A549 (cell line): ENCODE data around the gene DUSP19. TPM values are rescaled to one million over a fixed set of nuclear protein-coding genes. Genes with fewer than 3 reads are reported as not detected.

Experiments used
- ATAC-seq, 2 experiments: fragments of 200-7000 bp in 1 of 2; fragments of >200 bp in 1 of 2; cut with Nextera tagmentation in 1 of 2; cut with Tn5 transposase in 1 of 2; 3 replicates each; pipeline versions ENCODE4 v1.8.0 to v1.9.1; 2018 to 2020; ENCODE audit warnings: mild to moderate bottlenecking in 1 of 2, moderate library complexity in 1 of 2
- CTCF ChIA-PET: fragments of 300-600 bp; sonication (Branson Sonifier 250); formaldehyde crosslinking; extraction: SDS; loops from one replicate; lab custom pipeline; 2021; ENCODE audit warnings: antibody characterized with exemption, inconsistent platforms; lab: Yijun Ruan, JAX
- POLR2A ChIA-PET: fragments of 350-600 bp; formaldehyde crosslinking; extraction: SDS; loops from one replicate; lab custom pipeline; 2021; ENCODE audit warnings: antibody characterized with exemption, inconsistent platforms; lab: Yijun Ruan, JAX
- DNase-seq, 2 experiments: peaks; one replicate each; pipeline versions ENCODE4 v3.0.0 to v3.0.0-alpha.2; 2011 to 2016; ENCODE audit warnings: low read depth in 1 of 2, low spot score in 1 of 2
- FAIRE-seq: peaks from 2 replicates; lab custom pipeline; 2011; peaks lifted over from hg19 to GRCh38; lab: Jason Lieb, UNC
- H3K27ac ChIP-seq, 2 experiments: fragments of >200 bp; sonication (Bioruptor Twin); formaldehyde crosslinking; 3 replicates each; pipeline ENCODE4 v1.5.1; 2016 to 2017
- H3K4me1 ChIP-seq: fragments of >200 bp; sonication (Bioruptor Twin); formaldehyde crosslinking; 3 replicates; pipeline ENCODE4 v1.6.1; 2016
- H3K4me2 ChIP-seq: fragments of >200 bp; sonication (Bioruptor Twin); formaldehyde crosslinking; 3 replicates; pipeline ENCODE4 v1.6.1; 2016
- H3K4me3 ChIP-seq: fragments of >200 bp; sonication (Bioruptor Twin); formaldehyde crosslinking; 3 replicates; pipeline ENCODE4 v1.5.1; 2016
- H3K9me3 ChIP-seq: fragments of >200 bp; sonication (Bioruptor Twin); formaldehyde crosslinking; 3 replicates; pipeline ENCODE4 v1.6.1; 2016
- CBX2 ChIP-seq: fragments of 200-600 bp; sonication (generic); IDR thresholded peaks from 2 replicates; pipeline ENCODE4 v1.6.1; 2016; ENCODE audit warnings: low read depth, mild to moderate bottlenecking, borderline replicate concordance
- CEBPB ChIP-seq, 2 experiments: fragments of >200 bp in 1 of 2; sonication (Bioruptor Twin) in 1 of 2; formaldehyde crosslinking in 1 of 2; IDR thresholded peaks; 2 replicates each; pipeline ENCODE4 v1.6.1; 2012 to 2016
- CHD4 ChIP-seq: fragments of 200-600 bp; sonication (generic); IDR thresholded peaks from 2 replicates; pipeline ENCODE4 v1.6.1; 2016; ENCODE audit warnings: antibody characterized with exemption, mild to moderate bottlenecking, borderline replicate concordance
- EHMT2 ChIP-seq: fragments of 200-600 bp; sonication (generic); IDR thresholded peaks from 2 replicates; pipeline ENCODE4 v1.6.1; 2016; ENCODE audit warnings: antibody characterized with exemption, low read depth, mild to moderate bottlenecking, moderate library complexity
- FOSL2 ChIP-seq, 2 experiments: fragments of 450-650 bp in 1 of 2; fragments of >200 bp in 1 of 2; sonication (Bioruptor Twin) in 1 of 2; formaldehyde crosslinking; IDR thresholded peaks; 2 replicates each; pipeline versions ENCODE4 v1.5.0 to v1.6.1; 2016 to 2020; ENCODE audit warnings: mild to moderate bottlenecking in 1 of 2, moderate library complexity in 1 of 2
- HDAC2 ChIP-seq: fragments of 200-600 bp; sonication (generic); IDR thresholded peaks from 2 replicates; pipeline ENCODE4 v1.6.1; 2016
- HEYL ChIP-seq: fragments of 250-450 bp; sonication (Bioruptor Pico); IDR thresholded peaks from 2 replicates; pipeline ENCODE4 v1.8.0; 2021; ENCODE audit warnings: mild to moderate bottlenecking, moderate library complexity
- HOXA7 ChIP-seq: fragments of 250-450 bp; sonication (Bioruptor Pico); IDR thresholded peaks from 2 replicates; pipeline ENCODE4 v1.5.0; 2020; ENCODE audit warnings: mild to moderate bottlenecking, moderate library complexity
- KDM1A ChIP-seq: fragments of 200-600 bp; sonication (generic); IDR thresholded peaks from 2 replicates; pipeline ENCODE4 v1.6.1; 2016; ENCODE audit warnings: low read depth, mild to moderate bottlenecking
- MAZ ChIP-seq: fragments of 150-350 bp; IDR thresholded peaks from 2 replicates; pipeline ENCODE4 v1.6.1; 2014; ENCODE audit warnings: antibody characterized with exemption, low read depth, low read length, borderline replicate concordance
- MYC ChIP-seq: IDR thresholded peaks from 2 replicates; pipeline ENCODE4 v1.6.1; 2012; ENCODE audit warnings: mild to moderate bottlenecking, inconsistent platforms, low read length, improper control_type of control experiment, borderline replicate concordance
- POLR2A ChIP-seq: IDR thresholded peaks from 2 replicates; pipeline ENCODE4 v1.6.1; 2012; ENCODE audit warnings: mild to moderate bottlenecking, low read length
- RARB ChIP-seq: fragments of 250-450 bp; sonication (Bioruptor Pico); IDR thresholded peaks from 2 replicates; pipeline ENCODE4 v1.8.0; 2021; ENCODE audit warnings: mild to moderate bottlenecking, moderate library complexity
- TFCP2L1 ChIP-seq: fragments of 250-450 bp; sonication (Bioruptor Pico); IDR thresholded peaks from 2 replicates; pipeline ENCODE4 v1.5.0; 2021; ENCODE audit warnings: mild to moderate bottlenecking
- WGBS: methylation state at CpG from one replicate; pipeline ENCODE4 v1.1.6; 2017; ENCODE audit errors: missing lambda C conversion rate; 5-methylcytosine and 5-hydroxymethylcytosine counted together
- polyA plus RNA-seq, 4 experiments: library from polyadenylated mRNA; depleted of rRNA in 3 of 4; stranded (reverse); fragments of >200 nt; fragmentation: RNase III in 1 of 4; extraction: RNeasy Plus Mini Kit Qiagen cat#74134 plus additional on column Dnase treatment in 1 of 4; gene quantifications; 2 replicates in 3 of 4; 3 replicates in 1 of 4; pipeline ENCODE4 v1.2.3, GENCODE V29; 2011 to 2017
- TF ChIP-seq, protein P1 (sequence below): IDR thresholded peaks from 2 replicates; pipeline ENCODE4 v1.6.1; 2012
- TF ChIP-seq, protein P2 (sequence below): fragments of 250-450 bp; sonication (Bioruptor Pico); IDR thresholded peaks from 2 replicates; pipeline ENCODE4 v1.5.0; 2020; ENCODE audit warnings: low read depth, mild to moderate bottlenecking, moderate library complexity
- TF ChIP-seq, protein P3 (sequence below): fragments of 150-350 bp; IDR thresholded peaks from 2 replicates; pipeline ENCODE4 v1.6.1; 2014; ENCODE audit warnings: low read depth, mild to moderate bottlenecking, low read length
- TF ChIP-seq, protein P4 (sequence below): fragments of 200-600 bp; sonication (generic); IDR thresholded peaks from 2 replicates; pipeline ENCODE4 v1.6.1; 2016; ENCODE audit warnings: antibody characterized with exemption, mild to moderate bottlenecking, moderate library complexity
- TF ChIP-seq, protein P5 (sequence below): IDR thresholded peaks from 2 replicates; pipeline ENCODE4 v1.6.1; 2012
- TF ChIP-seq, protein P6 (sequence below): fragments of >200 bp; sonication (Bioruptor Twin); formaldehyde crosslinking; IDR thresholded peaks from 3 replicates; pipeline ENCODE4 v1.5.1; 2016

DUSP19 gene
- polyA plus RNA-seq, 2 of the 4 experiments (the other 2 are of a cell fraction), result 1.2 to 4.4 TPM

DNA sequence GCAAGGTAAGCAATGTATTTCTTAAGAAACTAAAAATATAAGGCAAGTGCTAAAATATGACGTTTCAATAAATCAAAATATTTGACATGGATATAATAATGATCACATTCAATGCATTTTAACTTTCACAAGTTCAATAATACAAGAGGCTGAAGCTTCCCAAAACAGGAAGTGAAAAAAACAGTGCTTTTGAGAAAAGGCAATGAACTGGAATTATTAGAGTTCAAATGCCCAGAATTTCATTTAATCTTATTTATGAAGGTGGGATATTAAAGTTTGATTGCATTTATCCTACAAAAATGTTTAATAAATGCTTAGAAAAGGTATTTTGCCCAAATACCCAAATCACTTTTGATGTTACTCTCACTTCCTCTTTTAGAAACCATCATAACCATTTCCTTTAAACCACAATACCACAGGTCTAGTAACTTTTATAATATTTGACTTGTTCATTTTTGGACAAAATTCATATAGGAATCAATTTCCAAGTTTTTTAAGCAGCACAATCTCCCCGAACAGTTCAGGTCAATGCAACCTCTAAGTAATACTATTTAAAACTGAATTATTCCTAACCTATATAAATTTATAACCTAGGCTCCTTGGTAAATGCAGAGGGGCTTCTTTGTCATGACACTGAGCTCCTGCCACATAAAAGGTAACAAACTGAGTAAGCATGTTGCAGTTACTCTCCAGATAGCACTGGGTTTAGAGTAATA is 42.4 kb upstream of the DUSP19 start:
- H3K4me3 ChIP-seq, result peak overlapping the region; percentile 92
- CTCF ChIA-PET, result no interaction called here
- no peaks in the 10 kb centered on the region for H3K9me3 ChIP-seq
- DNase-seq (no peak), FAIRE-seq (no peak), ATAC-seq (no peak)
- H3K4me1 ChIP-seq, result peaks cover 59% of the 10 kb centered on the region
- TF ChIP-seq MAZ (no peak), POLR2A (no peak)
- TF ChIP-seq, protein P1, sequence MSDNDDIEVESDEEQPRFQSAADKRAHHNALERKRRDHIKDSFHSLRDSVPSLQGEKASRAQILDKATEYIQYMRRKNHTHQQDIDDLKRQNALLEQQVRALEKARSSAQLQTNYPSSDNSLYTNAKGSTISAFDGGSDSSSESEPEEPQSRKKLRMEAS, result no peak
- TF ChIP-seq, protein P2, sequence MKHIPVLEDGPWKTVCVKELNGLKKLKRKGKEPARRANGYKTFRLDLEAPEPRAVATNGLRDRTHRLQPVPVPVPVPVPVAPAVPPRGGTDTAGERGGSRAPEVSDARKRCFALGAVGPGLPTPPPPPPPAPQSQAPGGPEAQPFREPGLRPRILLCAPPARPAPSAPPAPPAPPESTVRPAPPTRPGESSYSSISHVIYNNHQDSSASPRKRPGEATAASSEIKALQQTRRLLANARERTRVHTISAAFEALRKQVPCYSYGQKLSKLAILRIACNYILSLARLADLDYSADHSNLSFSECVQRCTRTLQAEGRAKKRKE (CRISPR knock-in tag), result no peak
- TF ChIP-seq, protein P3, sequence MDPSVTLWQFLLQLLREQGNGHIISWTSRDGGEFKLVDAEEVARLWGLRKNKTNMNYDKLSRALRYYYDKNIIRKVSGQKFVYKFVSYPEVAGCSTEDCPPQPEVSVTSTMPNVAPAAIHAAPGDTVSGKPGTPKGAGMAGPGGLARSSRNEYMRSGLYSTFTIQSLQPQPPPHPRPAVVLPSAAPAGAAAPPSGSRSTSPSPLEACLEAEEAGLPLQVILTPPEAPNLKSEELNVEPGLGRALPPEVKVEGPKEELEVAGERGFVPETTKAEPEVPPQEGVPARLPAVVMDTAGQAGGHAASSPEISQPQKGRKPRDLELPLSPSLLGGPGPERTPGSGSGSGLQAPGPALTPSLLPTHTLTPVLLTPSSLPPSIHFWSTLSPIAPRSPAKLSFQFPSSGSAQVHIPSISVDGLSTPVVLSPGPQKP, result no peak
- H3K4me2 ChIP-seq, result peak overlapping the region; percentile 97
- POLR2A ChIA-PET, result interaction anchor here (0.7 kb wide), 1 partner anchor 15 kb away, joined by 6 read pairs; no protein-coding TSS in a partner anchor
- peak overlapping the region; percentile 45 to 98 for H3K27ac ChIP-seq
- 9% methylated on average over 2 of the region's 2 CpGs for WGBS

DNA sequence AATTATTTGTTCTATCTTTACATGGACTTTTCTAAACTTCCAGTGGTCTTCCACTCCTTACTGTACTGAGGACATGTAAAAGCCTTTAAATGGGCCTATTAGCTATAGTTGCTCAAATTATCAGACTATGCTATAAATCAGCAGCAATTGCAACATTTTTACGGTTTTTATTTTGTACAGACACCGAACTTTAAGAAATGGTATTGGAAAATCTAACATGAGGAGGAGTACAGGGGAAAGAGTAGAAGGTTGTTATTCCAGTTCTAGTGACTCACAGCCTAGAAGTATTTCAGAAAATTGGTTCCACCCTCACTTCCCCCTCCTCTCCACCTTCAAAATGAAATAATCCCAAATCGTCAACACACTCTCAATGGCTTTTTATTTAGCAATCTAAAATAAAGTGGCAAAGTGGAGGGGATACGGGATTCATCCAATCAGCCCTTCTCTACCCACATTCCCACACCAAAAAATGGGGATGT is 41.4 kb upstream of the DUSP19 start:
- under 1% methylated on average over 4 of the region's 4 CpGs for WGBS
- Histone ChIP-seq H3K4me2 (peak overlapping the region; percentile 97), H3K4me1 (peaks cover 49% of the 10 kb centered on the region), H3K9me3 (no peaks in the 10 kb centered on the region), H3K27ac (peak overlapping the region; percentile 96 to 98), H3K4me3 (peak overlapping the region; percentile 92)
- ChIA-PET CTCF (interaction anchor here (0.7 to 1.2 kb wide), 4 partner anchors 10 to 20 kb away, joined by 3 to 5 read pairs (median 3); no protein-coding TSS in a partner anchor), POLR2A (no interaction called here)
- ATAC-seq (peak; percentile 6 to 26; a peak in 5 of 6 replicates), FAIRE-seq (no peak), DNase-seq (no peak)
- no peak for TF ChIP-seq CEBPB (IDR thresholded peaks at IDR 0.05)
- TF ChIP-seq FOSL2 (IDR thresholded peaks at IDR 0.05), result no peak
- TF ChIP-seq FOSL2 (CRISPR knock-in tag; IDR thresholded peaks at IDR 0.05), result peak; percentile 45

DNA sequence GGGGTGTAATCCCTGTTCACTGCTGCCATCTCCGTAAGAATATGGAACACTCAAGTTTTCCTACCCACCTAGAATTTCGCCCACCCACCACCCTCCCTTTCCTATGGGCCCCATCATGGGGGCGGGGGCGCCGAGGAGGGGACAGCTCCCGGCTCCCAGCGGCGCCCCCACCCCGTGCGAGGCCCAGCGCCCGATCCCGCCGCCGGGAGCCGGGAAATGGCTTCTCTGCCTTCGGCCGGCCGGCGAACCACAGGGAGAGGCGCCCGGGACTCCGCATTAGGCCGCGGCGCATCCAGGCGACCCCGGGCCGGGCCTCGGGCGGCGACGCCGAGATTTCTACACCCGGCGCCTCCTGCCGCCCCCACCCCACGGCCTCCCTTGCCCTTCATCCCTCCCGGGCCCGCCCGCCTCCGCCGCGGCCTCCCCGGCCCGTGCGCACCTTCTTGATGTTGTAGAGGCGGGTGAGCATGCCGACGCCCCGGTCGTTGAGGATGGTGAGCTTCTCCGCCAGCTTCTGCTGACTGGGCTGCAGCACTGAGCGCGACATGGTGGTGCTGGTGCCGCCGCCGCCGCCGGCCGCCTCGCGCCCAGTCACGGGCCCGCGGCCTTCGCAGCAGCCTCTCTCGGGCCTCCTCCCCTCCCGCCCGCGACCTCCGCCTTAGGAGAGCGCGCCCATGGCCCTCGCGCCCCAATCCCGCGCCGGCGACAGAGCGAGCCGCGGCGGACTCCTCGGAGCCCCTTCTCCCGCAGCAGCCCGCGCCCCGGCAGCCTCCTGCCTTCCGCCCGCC is 40.8 kb upstream of the DUSP19 start:
- Histone ChIP-seq H3K27ac (peak overlapping the region; percentile 96 to 98), H3K9me3 (no peaks in the 10 kb centered on the region), H3K4me1 (peaks cover 42% of the 10 kb centered on the region), H3K4me2 (peak overlapping the region; percentile 97), H3K4me3 (peak overlapping the region; percentile 92)
- WGBS, result 0% methylated on average over 2 of the region's 91 CpGs
- ATAC-seq (peak; percentile 73 to 80), FAIRE-seq (no peak), DNase-seq (peak in 1 of 2 experiments; percentile 45)
- ChIA-PET POLR2A (no interaction called here), CTCF (interaction anchor here (0.7 to 1.2 kb wide), 5 partner anchors 10 to 20 kb away, joined by 3 to 5 read pairs (median 3); no protein-coding TSS in a partner anchor)
- TF ChIP-seq MAZ (no peak), HDAC2 (no peak), KDM1A (no peak), RARB (CRISPR knock-in tag) (no peak), CHD4 (no peak), CBX2 (no peak), HEYL (no peak), CEBPB (IDR thresholded peaks at IDR 0.05) (no peak), TFCP2L1 (no peak), MYC (0 out of 2 replicates have a peak, but pooled peaks have one; percentile 42), EHMT2 (no peak), HOXA7 (CRISPR knock-in tag) (no peak)
- TF ChIP-seq, protein P4, sequence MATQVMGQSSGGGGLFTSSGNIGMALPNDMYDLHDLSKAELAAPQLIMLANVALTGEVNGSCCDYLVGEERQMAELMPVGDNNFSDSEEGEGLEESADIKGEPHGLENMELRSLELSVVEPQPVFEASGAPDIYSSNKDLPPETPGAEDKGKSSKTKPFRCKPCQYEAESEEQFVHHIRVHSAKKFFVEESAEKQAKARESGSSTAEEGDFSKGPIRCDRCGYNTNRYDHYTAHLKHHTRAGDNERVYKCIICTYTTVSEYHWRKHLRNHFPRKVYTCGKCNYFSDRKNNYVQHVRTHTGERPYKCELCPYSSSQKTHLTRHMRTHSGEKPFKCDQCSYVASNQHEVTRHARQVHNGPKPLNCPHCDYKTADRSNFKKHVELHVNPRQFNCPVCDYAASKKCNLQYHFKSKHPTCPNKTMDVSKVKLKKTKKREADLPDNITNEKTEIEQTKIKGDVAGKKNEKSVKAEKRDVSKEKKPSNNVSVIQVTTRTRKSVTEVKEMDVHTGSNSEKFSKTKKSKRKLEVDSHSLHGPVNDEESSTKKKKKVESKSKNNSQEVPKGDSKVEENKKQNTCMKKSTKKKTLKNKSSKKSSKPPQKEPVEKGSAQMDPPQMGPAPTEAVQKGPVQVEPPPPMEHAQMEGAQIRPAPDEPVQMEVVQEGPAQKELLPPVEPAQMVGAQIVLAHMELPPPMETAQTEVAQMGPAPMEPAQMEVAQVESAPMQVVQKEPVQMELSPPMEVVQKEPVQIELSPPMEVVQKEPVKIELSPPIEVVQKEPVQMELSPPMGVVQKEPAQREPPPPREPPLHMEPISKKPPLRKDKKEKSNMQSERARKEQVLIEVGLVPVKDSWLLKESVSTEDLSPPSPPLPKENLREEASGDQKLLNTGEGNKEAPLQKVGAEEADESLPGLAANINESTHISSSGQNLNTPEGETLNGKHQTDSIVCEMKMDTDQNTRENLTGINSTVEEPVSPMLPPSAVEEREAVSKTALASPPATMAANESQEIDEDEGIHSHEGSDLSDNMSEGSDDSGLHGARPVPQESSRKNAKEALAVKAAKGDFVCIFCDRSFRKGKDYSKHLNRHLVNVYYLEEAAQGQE, result no peak
- TF ChIP-seq, protein P5, sequence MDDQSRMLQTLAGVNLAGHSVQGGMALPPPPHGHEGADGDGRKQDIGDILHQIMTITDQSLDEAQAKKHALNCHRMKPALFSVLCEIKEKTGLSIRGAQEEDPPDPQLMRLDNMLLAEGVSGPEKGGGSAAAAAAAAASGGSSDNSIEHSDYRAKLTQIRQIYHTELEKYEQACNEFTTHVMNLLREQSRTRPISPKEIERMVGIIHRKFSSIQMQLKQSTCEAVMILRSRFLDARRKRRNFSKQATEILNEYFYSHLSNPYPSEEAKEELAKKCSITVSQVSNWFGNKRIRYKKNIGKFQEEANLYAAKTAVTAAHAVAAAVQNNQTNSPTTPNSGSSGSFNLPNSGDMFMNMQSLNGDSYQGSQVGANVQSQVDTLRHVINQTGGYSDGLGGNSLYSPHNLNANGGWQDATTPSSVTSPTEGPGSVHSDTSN, result 0 out of 2 replicates have a peak, but pooled peaks have one; percentile 26
- TF ChIP-seq, protein P6, sequence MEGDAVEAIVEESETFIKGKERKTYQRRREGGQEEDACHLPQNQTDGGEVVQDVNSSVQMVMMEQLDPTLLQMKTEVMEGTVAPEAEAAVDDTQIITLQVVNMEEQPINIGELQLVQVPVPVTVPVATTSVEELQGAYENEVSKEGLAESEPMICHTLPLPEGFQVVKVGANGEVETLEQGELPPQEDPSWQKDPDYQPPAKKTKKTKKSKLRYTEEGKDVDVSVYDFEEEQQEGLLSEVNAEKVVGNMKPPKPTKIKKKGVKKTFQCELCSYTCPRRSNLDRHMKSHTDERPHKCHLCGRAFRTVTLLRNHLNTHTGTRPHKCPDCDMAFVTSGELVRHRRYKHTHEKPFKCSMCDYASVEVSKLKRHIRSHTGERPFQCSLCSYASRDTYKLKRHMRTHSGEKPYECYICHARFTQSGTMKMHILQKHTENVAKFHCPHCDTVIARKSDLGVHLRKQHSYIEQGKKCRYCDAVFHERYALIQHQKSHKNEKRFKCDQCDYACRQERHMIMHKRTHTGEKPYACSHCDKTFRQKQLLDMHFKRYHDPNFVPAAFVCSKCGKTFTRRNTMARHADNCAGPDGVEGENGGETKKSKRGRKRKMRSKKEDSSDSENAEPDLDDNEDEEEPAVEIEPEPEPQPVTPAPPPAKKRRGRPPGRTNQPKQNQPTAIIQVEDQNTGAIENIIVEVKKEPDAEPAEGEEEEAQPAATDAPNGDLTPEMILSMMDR, result no peak
